OCI-LY3 (cell line): ENCODE results near the gene COQ8A.

Experiments used
- CTCF ChIP-seq: fragments of 200-600, 300-600 bp; sonication (generic); IDR thresholded peaks from 2 replicates; pipeline ENCODE4 v1.5.1; 2014; ENCODE audit warnings: antibody characterized with exemption, low read length, low read depth
- EZH2phosphoT487 ChIP-seq: fragments of 200-600 bp; shearing (Covaris generic); IDR thresholded peaks from 2 replicates; pipeline ENCODE4 v1.6.1; 2018; ENCODE audit warnings: antibody characterized with exemption, mixed run types, low read depth

DNA sequence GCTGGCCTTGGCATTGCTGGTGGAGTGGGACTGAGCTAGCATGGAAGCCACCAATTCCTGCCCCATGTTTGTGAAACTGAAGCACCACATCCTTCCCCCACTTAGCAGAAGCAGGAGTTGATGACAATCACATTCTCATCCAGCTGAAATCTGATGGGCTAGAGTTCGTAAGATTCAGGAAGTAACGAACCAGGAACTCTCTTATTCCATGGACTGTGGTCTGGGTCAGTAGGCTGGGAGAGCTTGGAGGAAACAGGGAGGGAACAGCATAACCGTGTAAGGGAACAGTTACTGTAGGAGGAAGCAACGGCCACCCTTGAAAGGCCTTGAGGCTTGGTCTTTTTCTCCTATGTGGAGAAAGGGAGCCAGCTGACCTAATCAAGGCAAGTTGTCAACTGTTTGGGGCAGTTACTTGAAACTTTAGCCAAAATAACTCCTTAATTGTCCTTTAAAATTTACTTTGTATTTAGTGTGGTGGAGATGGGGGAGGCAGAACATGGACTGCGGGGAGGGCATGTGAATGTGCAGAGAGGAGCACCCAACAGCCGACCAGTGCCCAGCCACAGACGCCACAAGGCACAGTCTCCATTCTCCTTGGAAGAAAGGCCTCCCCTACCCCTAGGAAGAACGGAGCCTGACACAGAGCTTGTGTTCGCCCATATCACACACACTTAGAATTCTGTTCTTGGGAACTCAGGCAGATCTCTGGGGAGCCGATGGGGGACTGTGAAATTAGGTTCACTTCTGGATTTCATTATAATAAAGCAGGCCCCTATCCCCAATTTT lies 2.0 kb upstream of the COQ8A start:
- TF ChIP-seq CTCF (no peak), EZH2phosphoT487 (no peak)
